ENCODE measurements around the gene RESP18.

DNA sequence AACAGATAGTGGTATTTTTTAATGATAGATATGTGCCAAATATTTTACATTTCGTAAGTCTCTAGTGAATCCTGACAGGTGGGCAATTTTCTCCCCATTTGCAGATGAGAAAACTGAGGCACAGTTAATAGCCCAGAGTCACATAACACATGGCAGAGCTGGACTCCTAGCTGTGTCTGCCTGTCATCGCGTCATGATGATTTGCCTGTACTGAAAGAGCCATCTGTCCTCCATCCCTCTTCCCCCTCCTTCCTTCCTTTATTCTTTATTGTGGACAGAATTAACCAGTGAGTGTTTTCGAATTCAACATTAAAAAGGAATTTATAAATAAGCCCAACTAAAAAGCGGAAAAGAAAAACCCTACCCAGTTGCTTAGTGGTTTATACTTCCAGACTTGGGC lies 50.2 kb downstream of the RESP18 start:
- no peak for TF ChIP-seq TAF1 (IDR thresholded peaks at IDR 0.05; ENCODE audit: borderline replicate concordance, low read depth, low read length)
- TF ChIP-seq POLR2A (IDR thresholded peaks at IDR 0.05; ENCODE audit: low read depth, low read length): no peak
